Vagina (tissue), 2 donors: ENCODE measurements around the gene RNF166.

Experiments
- CTCF ChIP-seq, 3 experiments: fragments of 450-650 bp in 2 of 3; fragments of 200-600 bp in 1 of 3; sonication (generic) in 1 of 3; IDR thresholded peaks; one replicate each; pipeline ENCODE4 v1.5.1; 2017 to 2019; ENCODE audit warnings: antibody characterized with exemption in 3 of 3, mild to moderate bottlenecking in 2 of 3, moderate library complexity in 2 of 3
- POLR2A ChIP-seq, 2 donors: fragments of 450-650 bp; IDR thresholded peaks; one replicate each; pipeline ENCODE4 v1.6.1; 2017; ENCODE audit warnings: antibody characterized with exemption in 2 of 2, mild to moderate bottlenecking in 2 of 2, moderate library complexity in 2 of 2

GRCh38 chr16:88678224-88678979 lies 27.8 kb downstream of the RNF166 start:
- TF ChIP-seq CTCF (IDR thresholded peaks at IDR 0.05) = no peak
- no peak for TF ChIP-seq POLR2A (IDR thresholded peaks at IDR 0.05)
